ENCODE data around the gene ARHGAP9. TPM values are rescaled to one million over a fixed set of nuclear protein-coding genes. Genes with fewer than 3 reads are reported as not detected.

ARHGAP9 gene
- total and polyA plus RNA-seq, 2 donors (not counting 1 experiment from before 2014, with no cell fraction given) = under 0.01 to 0.08 TPM

- Histone ChIP-seq H4K20me1 (ENCODE audit: control insufficient read depth, extremely low read depth, insufficient read depth, low read length) (no peaks in the 10 kb centered on the region), H3K27me3 (ENCODE audit: control insufficient read depth, insufficient read depth, low read length) (no peaks in the 10 kb centered on the region), H2AFZ (ENCODE audit: low read length) (no peak overlapping the region), H3K9me3 (ENCODE audit: control insufficient read depth, insufficient read depth, low read depth, low read length) (no peaks in the 10 kb centered on the region), H3K4me2 (ENCODE audit: extremely low read depth, insufficient read depth, low read length) (no peak overlapping the region), H3K4me3 (replicated peaks in 1 of 4; ENCODE audit: control extremely low read depth in 1 of 4, insufficient read depth in 1 of 4, low read depth in 3 of 4, low read length in 4 of 4) (no peak overlapping the region), H3K36me3 (ENCODE audit: control insufficient read depth, insufficient read depth, low read length) (no peaks in the 10 kb centered on the region), H3K9ac (ENCODE audit: insufficient read depth, low read length) (no peak overlapping the region), H3K4me1 (ENCODE audit: control insufficient read depth, extremely low read depth, insufficient read depth, low read length) (peaks cover 20% of the 10 kb centered on the region), H3K27ac (ENCODE audit: insufficient read depth, low read length) (no peak overlapping the region), H3K79me2 (ENCODE audit: control insufficient read depth, insufficient read depth, low read length) (no peaks in the 10 kb centered on the region)
- DNase-seq (ENCODE audit: low read depth in 2 of 2) = no peak
- TF ChIP-seq CTCF (conservative IDR thresholded peaks at IDR 0.05 in 1 of 2, IDR thresholded peaks at IDR 0.05 in 1 of 2; ENCODE audit: low read depth in 1 of 2, low read length in 2 of 2) = no peak
- no peak for TF ChIP-seq EZH2 (IDR thresholded peaks at IDR 0.05; ENCODE audit: low read length, missing control alignments)
Observed at GRCh38 chr12:57450057-57450456, 29.6 kb downstream of the ARHGAP9 start.

GRCh38 chr12:57449375-57449774 lies 30.3 kb downstream of the ARHGAP9 start:
- H3K79me2 ChIP-seq (ENCODE audit: control insufficient read depth, insufficient read depth, low read length) = no peaks in the 10 kb centered on the region
- H3K4me1 ChIP-seq (ENCODE audit: control insufficient read depth, extremely low read depth, insufficient read depth, low read length) = peaks cover 15% of the 10 kb centered on the region
- H4K20me1 ChIP-seq (ENCODE audit: control insufficient read depth, extremely low read depth, insufficient read depth, low read length) = no peaks in the 10 kb centered on the region
- H2AFZ ChIP-seq (ENCODE audit: low read length) = no peak overlapping the region
- H3K27ac ChIP-seq (ENCODE audit: insufficient read depth, low read length) = no peak overlapping the region
- no peaks in the 10 kb centered on the region for H3K9me3 ChIP-seq (ENCODE audit: control insufficient read depth, insufficient read depth, low read depth, low read length)
- H3K9ac ChIP-seq (ENCODE audit: insufficient read depth, low read length) = no peak overlapping the region
- no peaks in the 10 kb centered on the region for H3K27me3 ChIP-seq (ENCODE audit: control insufficient read depth, insufficient read depth, low read length)
- no peak overlapping the region for H3K4me3 ChIP-seq (replicated peaks in 1 of 4; ENCODE audit: control extremely low read depth in 1 of 4, insufficient read depth in 1 of 4, low read depth in 3 of 4, low read length in 4 of 4)
- no peak overlapping the region for H3K4me2 ChIP-seq (ENCODE audit: extremely low read depth, insufficient read depth, low read length)
- no peaks in the 10 kb centered on the region for H3K36me3 ChIP-seq (ENCODE audit: control insufficient read depth, insufficient read depth, low read length)
- no peak for DNase-seq (ENCODE audit: low read depth in 2 of 2)
- TF ChIP-seq EZH2 (IDR thresholded peaks at IDR 0.05; ENCODE audit: low read length, missing control alignments) = no peak
- TF ChIP-seq CTCF (conservative IDR thresholded peaks at IDR 0.05 in 1 of 2, IDR thresholded peaks at IDR 0.05 in 1 of 2; ENCODE audit: low read depth in 1 of 2, low read length in 2 of 2) = no peak

GRCh38 chr12:57448669-57449068 lies 31.0 kb downstream of the ARHGAP9 start:
- no peak overlapping the region for H3K4me2 ChIP-seq (ENCODE audit: extremely low read depth, insufficient read depth, low read length)
- H3K79me2 ChIP-seq (ENCODE audit: control insufficient read depth, insufficient read depth, low read length) = no peaks in the 10 kb centered on the region
- peaks cover 15% of the 10 kb centered on the region for H3K4me1 ChIP-seq (ENCODE audit: control insufficient read depth, extremely low read depth, insufficient read depth, low read length)
- TF ChIP-seq CTCF (conservative IDR thresholded peaks at IDR 0.05 in 1 of 2, IDR thresholded peaks at IDR 0.05 in 1 of 2; ENCODE audit: low read depth in 1 of 2, low read length in 2 of 2) (no peak), EZH2 (IDR thresholded peaks at IDR 0.05; ENCODE audit: low read length, missing control alignments) (no peak)
- H3K9me3 ChIP-seq (ENCODE audit: control insufficient read depth, insufficient read depth, low read depth, low read length) = no peaks in the 10 kb centered on the region
- no peaks in the 10 kb centered on the region for H3K36me3 ChIP-seq (ENCODE audit: control insufficient read depth, insufficient read depth, low read length)
- H4K20me1 ChIP-seq (ENCODE audit: control insufficient read depth, extremely low read depth, insufficient read depth, low read length) = no peaks in the 10 kb centered on the region
- no peak overlapping the region for H2AFZ ChIP-seq (ENCODE audit: low read length)
- H3K27me3 ChIP-seq (ENCODE audit: control insufficient read depth, insufficient read depth, low read length) = no peaks in the 10 kb centered on the region
- DNase-seq (ENCODE audit: low read depth in 2 of 2) = no peak
- no peak overlapping the region for H3K9ac ChIP-seq (ENCODE audit: insufficient read depth, low read length)
- H3K4me3 ChIP-seq (replicated peaks in 1 of 4; ENCODE audit: control extremely low read depth in 1 of 4, insufficient read depth in 1 of 4, low read depth in 3 of 4, low read length in 4 of 4) = no peak overlapping the region
- H3K27ac ChIP-seq (ENCODE audit: insufficient read depth, low read length) = no peak overlapping the region
